Loucy (cell line): ENCODE results near the gene CDC42EP5.

Experiments used
- CTCF ChIP-seq: fragments of 200-600 bp; sonication (generic); conservative IDR thresholded peaks from 2 replicates; pipeline ENCODE4 v1.5.1; 2014; ENCODE audit warnings: mild to moderate bottlenecking, antibody characterized with exemption, low read length
- EZH2phosphoT487 ChIP-seq: fragments of 200-600 bp; IDR thresholded peaks from 2 replicates; pipeline ENCODE4 v1.6.1; 2018; ENCODE audit warnings: antibody characterized with exemption, mild to moderate bottlenecking, moderate library complexity, borderline replicate concordance

GRCh38 chr19:54506079-54506478 lies 33.0 kb upstream of the CDC42EP5 start:
- TF ChIP-seq CTCF (no peak), EZH2phosphoT487 (no peak)
